Caki2 (cell line): ENCODE data around the gene ADAP2. TPM values are rescaled to one million over a fixed set of nuclear protein-coding genes. Genes with fewer than 3 reads are reported as not detected.
"Not testable (repeated sequence)": the region's sequence is repeated elsewhere in the genome, so short reads cannot be mapped to it uniquely, and the experiment has no call there.

Experiments used
- DNase-seq: peaks from one replicate; pipeline ENCODE4 v3.0.0-alpha.2; 2015; ENCODE audit warnings: low read depth
- in situ Hi-C: cut with HindIII; loops from 2 replicates; pipeline ENCODE4 v1.10.0; 2016; ENCODE audit warnings: low sequenced_read_pairs, low pct_unique_long_range_greater_than_20kb, mixed read lengths
- total RNA-seq: library from RNA; depleted of rRNA; stranded (reverse); fragments of >200 nt; shearing (Covaris generic); gene quantifications from 2 replicates; pipeline ENCODE4 v1.2.3, GENCODE V29; 2014; ENCODE audit warnings: low replicate concordance

ADAP2 gene
- total RNA-seq, 1 experiment from 2014 or later: 15.5 TPM

- DNase-seq: peak; percentile 92
- in situ Hi-C loops: no loop called here
These were observed 39.8 kb downstream of the ADAP2 start for GRCh38 chr17:30961209-30962188.

DNA sequence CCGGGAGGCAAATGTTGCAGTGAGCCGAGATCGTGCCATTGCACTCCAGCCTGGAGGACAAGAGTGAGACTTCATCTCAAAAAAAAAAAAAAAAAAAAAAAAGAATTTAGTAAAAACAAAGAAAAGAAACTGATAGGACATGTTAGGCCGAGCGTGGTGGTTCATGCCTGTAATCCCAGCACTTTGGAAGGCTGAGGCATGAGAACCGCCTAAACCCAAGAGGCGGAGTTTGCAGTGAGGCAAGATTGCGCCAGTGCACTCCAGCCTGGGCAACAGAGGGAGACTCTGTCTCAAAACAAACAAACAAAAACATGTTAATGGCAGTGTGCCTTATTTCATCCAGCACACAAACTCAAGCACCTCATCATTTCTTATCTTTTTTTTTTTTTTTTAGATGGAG is 42.6 kb downstream of the ADAP2 start:
- in situ Hi-C loops: not testable (repeated sequence)

DNA sequence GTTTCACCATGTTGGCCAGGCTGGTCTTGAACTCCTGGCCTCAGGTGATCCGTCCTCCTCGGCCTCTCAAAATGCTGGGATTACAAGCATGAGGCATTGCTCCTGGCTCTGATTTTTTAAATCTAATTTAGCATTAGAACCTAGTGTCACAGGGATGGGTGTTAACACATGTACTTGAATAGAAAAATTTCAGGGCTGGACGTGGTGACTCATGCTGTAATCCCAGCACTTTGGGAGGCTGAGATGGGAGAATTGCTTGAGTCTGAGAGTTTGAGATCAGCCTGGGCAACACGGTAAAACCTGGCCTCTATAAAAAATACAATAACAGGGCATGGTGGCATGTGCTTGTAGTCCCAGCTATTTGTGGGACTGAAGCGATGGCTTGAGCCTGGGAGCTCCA is 43.1 kb downstream of the ADAP2 start:
- in situ Hi-C loops: no loop called here
- DNase-seq: no peak

More for the DNA sequence above, 42.6 kb downstream of the ADAP2 start:
- not testable (repeated sequence) for DNase-seq

DNA sequence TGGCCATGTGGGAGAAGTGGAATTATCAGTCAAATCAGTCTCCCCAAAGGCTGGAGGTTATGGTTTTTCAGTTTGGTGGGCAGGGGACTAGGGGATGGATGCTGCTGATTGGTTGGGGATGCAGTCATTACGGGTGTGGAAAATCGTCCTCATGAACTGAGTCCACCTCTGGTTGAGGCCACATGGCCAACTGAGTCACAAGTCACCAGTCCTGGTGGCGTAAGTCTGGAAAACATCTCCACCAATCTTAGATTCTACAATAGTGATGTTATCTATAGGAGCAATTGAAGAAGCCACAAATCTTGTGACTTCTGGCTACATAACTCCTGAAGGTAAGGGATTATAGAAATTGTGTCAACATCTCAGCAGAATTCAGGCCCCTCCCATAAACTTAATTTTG is 43.9 kb downstream of the ADAP2 start:
- no peak for DNase-seq
- in situ Hi-C loops: no loop called here

DNA sequence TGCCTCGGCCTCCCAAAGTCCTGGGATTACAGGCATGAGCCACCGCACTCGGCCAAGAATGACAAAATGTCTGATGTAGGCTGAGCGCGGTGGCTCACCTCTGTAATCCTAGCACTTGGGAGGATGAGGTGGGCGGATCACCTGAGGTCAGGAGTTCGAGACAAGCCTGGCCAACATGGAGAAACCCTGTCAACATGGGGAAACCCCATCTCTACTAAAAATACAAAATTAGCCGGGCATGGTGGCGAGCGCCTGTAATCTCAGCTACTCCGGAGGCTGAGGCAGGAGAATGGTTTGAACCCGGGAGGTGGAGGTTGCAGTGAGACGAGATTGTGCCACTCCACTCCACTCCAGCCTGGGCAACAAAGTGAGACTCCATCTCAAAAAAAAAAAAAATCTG is 46.2 kb downstream of the ADAP2 start:
- DNase-seq, in situ Hi-C loops: not testable (repeated sequence)

- in situ Hi-C loops: no loop called here
- no peak for DNase-seq
These were observed 48.5 kb downstream of the ADAP2 start for GRCh38 chr17:30969989-30970830.

- DNase-seq: peak; percentile 96
- in situ Hi-C loops: no loop called here
These were observed 49.3 kb downstream of the ADAP2 start, which contains the start of gene RNF135 for GRCh38 chr17:30970831-30971567. Gene RNF135, plus strand, starts transcription at chr17:30971039. Its CDS starts 35 bp downstream, at chr17:30971074.

DNA sequence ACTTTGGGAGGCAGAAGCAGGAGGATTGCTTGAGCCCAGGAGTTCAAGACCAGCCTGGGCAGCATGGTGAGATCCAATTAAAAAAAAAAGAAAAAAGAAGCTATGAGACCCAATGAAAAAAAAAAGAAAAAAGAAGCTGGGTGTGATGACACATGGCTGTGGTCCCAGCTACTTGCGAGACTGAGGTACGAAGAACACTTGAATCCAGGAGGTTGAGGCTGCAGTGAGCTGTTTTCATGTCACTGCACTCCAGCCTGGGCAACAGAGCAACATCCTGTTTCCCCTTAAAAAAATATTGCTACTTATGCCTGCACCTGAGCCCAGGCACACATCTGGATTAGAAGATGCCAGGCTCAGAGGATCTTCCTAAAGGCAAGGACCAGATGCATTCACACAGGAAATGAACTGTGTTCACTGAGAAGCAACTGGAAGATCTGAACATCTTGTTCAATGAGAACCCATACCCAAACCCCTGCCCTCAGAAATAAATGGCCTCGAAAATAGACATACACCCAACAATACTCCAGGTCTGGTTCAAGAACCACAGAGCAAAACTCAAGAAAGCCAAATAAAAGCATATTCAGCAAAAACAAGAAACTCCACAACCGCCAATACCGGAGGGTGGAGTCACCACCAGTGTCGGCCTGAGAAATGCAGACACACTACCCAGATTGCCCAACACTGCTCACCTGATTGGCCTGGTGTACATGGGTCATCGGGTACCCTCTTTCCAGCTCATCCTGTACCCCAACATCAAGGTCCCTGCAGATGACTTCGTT is 53.5 kb downstream of the ADAP2 start:
- no peak for DNase-seq
- in situ Hi-C loops: no loop called here

DNA sequence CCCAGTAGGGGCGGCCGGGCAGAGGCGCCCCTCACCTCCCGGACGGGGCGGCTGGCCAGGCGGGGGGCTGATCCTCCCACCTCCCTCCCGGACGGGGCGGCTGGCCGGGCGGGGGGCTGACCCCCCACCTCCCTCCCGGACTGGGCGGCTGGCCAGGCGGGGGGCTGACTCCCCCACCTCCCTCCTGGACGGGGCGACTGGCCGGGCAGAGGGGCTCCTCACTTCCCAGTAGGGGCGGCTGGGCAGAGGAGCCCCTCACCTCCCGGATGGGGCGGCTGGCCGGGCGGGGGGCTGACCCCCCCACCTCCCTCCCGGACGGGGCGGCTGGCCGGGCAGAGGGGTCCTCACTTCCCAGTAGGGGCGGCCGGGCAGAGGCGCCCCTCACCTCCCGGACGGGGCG is 58.2 kb downstream of the ADAP2 start:
- in situ Hi-C loops, DNase-seq: not testable (repeated sequence)

DNA sequence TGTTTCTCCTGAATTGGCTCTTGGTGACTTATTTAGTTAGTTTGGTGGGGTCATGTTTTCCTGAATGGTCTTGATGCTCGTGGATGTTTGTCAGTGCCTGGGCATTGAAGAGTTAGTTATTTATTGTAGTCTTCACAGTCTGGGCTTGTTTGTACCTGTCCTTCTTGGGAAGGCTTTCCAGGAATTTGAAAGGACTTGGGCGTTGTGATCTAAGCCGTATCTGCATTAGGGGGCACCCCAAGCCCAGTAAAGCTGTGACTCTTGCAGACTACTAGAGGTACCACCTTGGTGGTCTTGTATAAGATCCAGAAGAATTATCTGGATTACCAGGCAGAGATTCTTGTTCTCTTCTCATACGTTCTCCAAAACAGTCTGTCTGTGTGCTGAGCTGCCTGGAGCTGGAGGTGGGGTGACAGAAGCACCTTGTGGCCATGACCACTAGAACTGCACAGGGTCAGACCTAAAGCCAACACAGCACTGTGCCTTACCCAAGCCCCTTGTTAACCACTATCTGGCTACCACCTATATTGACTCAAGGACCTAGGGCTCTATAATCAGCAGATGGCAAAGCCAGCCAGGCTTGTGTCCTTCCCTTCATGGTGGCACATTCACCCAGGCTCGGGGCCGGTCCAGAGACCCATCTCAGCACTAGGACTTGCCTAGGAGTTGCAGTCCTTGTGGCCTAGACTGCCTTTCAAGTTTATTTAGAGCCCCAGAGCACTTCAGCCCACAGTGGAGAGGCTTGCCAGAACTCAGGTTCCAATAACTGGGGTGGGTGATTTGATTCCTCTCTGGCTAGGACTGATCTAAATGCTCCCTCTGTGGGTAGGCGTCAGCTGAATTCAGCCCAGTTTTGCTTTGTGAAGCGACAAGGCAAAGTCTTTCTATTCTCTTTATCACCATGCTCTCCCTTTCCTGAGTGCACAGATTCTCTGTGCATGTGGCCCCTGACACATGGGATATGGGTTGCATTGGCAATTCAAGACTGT is 60.1 kb downstream of the ADAP2 start:
- in situ Hi-C loops: no loop called here
- no peak for DNase-seq

GRCh38 chr17:30982855-30983254 is 61.1 kb downstream of the ADAP2 start:
- in situ Hi-C loops: no loop called here
- DNase-seq: no peak

- no peak for DNase-seq
- in situ Hi-C loops: no loop called here
These were observed 68.7 kb downstream of the ADAP2 start for GRCh38 chr17:30990458-30990857.

DNA sequence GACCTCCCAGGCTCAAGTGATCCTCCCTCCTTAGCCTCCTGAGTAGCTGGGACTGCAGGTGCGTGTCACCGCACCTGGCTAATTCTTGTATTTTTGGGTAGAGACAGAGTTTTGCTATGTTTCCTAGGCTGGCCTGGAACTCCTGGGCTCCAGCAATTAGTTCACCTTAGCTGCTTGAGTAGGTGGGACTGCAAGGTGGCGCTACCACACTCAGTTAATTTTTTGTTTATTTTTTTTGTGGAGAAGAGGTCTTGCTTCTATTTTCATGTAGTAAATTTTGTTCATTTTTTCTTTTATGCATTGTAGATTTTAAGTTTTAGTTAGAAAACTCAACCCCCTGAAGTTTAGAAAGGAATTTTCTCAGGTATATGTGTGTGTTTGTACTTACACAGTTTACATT is 70.8 kb downstream of the ADAP2 start:
- DNase-seq: no peak
- in situ Hi-C loops: no loop called here

- in situ Hi-C loops: no loop called here
- DNase-seq: no peak
These were observed 73.6 kb downstream of the ADAP2 start for GRCh38 chr17:30995347-30995746.

- in situ Hi-C loops: no loop called here
These were observed 74.7 kb downstream of the ADAP2 start for GRCh38 chr17:30996486-30996885.

DNA sequence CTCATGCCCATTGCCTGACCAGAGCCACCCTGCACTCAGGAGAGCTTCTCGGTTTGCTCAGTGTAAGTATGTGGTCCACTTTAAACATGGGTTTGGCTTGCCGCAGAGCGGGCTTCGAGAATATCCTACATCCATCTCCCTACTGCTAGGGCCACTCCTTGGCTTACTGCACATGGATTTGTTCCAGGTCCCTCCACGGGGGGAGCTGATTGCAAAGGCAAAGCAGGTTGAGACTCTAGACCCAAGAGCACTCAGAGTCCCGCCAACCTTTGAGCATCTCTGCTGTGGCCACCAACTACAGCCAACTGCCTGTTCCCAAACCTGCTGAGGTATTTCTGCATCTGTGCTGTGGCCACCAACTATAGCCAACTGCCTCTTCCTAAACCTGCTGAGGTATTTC is 75.5 kb downstream of the ADAP2 start:
- in situ Hi-C loops: no loop called here
- no peak for DNase-seq

More at GRCh38 chr17:30996486-30996885, 74.7 kb downstream of the ADAP2 start:
- peak; percentile 66 for DNase-seq
